PFSK-1 (cell line): ENCODE results near the gene ALG9.

Experiments
- FOXP2 ChIP-seq: optimal IDR thresholded peaks from 2 replicates; pipeline ENCODE3; 2011; ENCODE audit warnings: borderline replicate concordance, control low read depth, inconsistent platforms; ENCODE audit not compliant: insufficient read depth; ENCODE audit errors: extremely low read length, extremely low read depth
- POLR2AphosphoS5 ChIP-seq: IDR thresholded peaks from 2 replicates; pipeline ENCODE4 v1.6.1; 2012; ENCODE audit warnings: low read depth, mild to moderate bottlenecking, control low read depth, low read length, moderate library complexity
- REST ChIP-seq, 2 experiments: IDR thresholded peaks; 2 replicates each; pipeline versions ENCODE4 v1.6.1 to v1.8.0; 2011 to 2012; ENCODE audit warnings: low read depth in 2 of 2, low read length in 2 of 2, control low read depth in 1 of 2, inconsistent platforms in 1 of 2, mild to moderate bottlenecking in 1 of 2, moderate library complexity in 1 of 2; ENCODE audit not compliant: insufficient read depth in 1 of 2
- SIN3A ChIP-seq: IDR thresholded peaks from 2 replicates; pipeline ENCODE4 v1.6.1; 2012; ENCODE audit warnings: mild to moderate bottlenecking, low read length, moderate library complexity, borderline replicate concordance; ENCODE audit not compliant: insufficient read depth
- TAF1 ChIP-seq: IDR thresholded peaks from 2 replicates; pipeline ENCODE4 v1.6.1; 2012; ENCODE audit warnings: low read length, control low read depth, borderline replicate concordance; ENCODE audit not compliant: insufficient read depth

ALG9 gene

GRCh38 chr11:111785886-111786412 is 85.4 kb downstream of the ALG9 start:
- TF ChIP-seq POLR2AphosphoS5 (no peak), FOXP2 (no peak), TAF1 (no peak), SIN3A (no peak), REST (IDR thresholded peaks at IDR 0.05; ENCODE audit: insufficient read depth in 1 of 2, low read depth in 2 of 2, low read length in 2 of 2) (no peak)

GRCh38 chr11:111785076-111785475 is 86.3 kb downstream of the ALG9 start:
- TF ChIP-seq SIN3A (no peak), FOXP2 (no peak), POLR2AphosphoS5 (no peak), REST (IDR thresholded peaks at IDR 0.05; ENCODE audit: insufficient read depth in 1 of 2, low read depth in 2 of 2, low read length in 2 of 2) (no peak), TAF1 (no peak)

GRCh38 chr11:111782109-111782741 is 89.2 kb downstream of the ALG9 start:
- TF ChIP-seq TAF1: no peak
- TF ChIP-seq POLR2AphosphoS5: no peak
- TF ChIP-seq FOXP2: no peak
- TF ChIP-seq REST (IDR thresholded peaks at IDR 0.05; ENCODE audit: insufficient read depth in 1 of 2, low read depth in 2 of 2, low read length in 2 of 2): no peak
- TF ChIP-seq SIN3A: no peak

GRCh38 chr11:111779118-111779517 is 92.3 kb downstream of the ALG9 start:
- TF ChIP-seq FOXP2: no peak
- no peak for TF ChIP-seq REST (IDR thresholded peaks at IDR 0.05; ENCODE audit: insufficient read depth in 1 of 2, low read depth in 2 of 2, low read length in 2 of 2)
- no peak for TF ChIP-seq POLR2AphosphoS5
- TF ChIP-seq TAF1: no peak
- no peak for TF ChIP-seq SIN3A
